Osteoblast (primary cell): ENCODE data around the gene CCDC8. TPM values are rescaled to one million over a fixed set of nuclear protein-coding genes. Genes with fewer than 3 reads are reported as not detected.

Experiments used
- DNase-seq: peaks from one replicate; pipeline ENCODE4 v3.0.0; 2011; ENCODE audit warnings: low spot score, mixed read lengths; ENCODE audit not compliant: insufficient read length; ENCODE audit errors: missing footprints
- H2AFZ ChIP-seq: 2 replicates; pipeline ENCODE4 v1.6.0; 2011; ENCODE audit warnings: mild to moderate bottlenecking, low read length
- H3K27ac ChIP-seq: 2 replicates; pipeline ENCODE4 v1.5.1; 2011; ENCODE audit warnings: mild to moderate bottlenecking, low read depth, low read length, moderate library complexity
- H3K27me3 ChIP-seq: 2 replicates; pipeline ENCODE4 v1.6.0; 2012; ENCODE audit warnings: mild to moderate bottlenecking, control low read depth, inconsistent platforms, low read length, moderate library complexity; ENCODE audit not compliant: insufficient read depth
- H3K36me3 ChIP-seq: 2 replicates; pipeline ENCODE4 v1.5.1; 2011; ENCODE audit warnings: mild to moderate bottlenecking, low read length, control low read depth, moderate library complexity; ENCODE audit not compliant: insufficient read depth
- H3K4me1 ChIP-seq: 2 replicates; pipeline ENCODE4 v1.5.1; 2011; ENCODE audit warnings: mild to moderate bottlenecking, low read length, control low read depth, moderate library complexity; ENCODE audit not compliant: insufficient read depth
- H3K4me2 ChIP-seq: 2 replicates; pipeline ENCODE4 v1.6.0; 2011; ENCODE audit warnings: mild to moderate bottlenecking, low read length; ENCODE audit not compliant: insufficient read depth
- H3K4me3 ChIP-seq: fragments of 200-600 bp; sonication (generic); 3 replicates; pipeline ENCODE4 v1.5.1; 2012; ENCODE audit warnings: mild to moderate bottlenecking, low read length, inconsistent platforms; ENCODE audit not compliant: insufficient read depth
- H3K79me2 ChIP-seq: 2 replicates; pipeline ENCODE4 v1.6.0; 2012; ENCODE audit warnings: mild to moderate bottlenecking, low read length, control low read depth, inconsistent platforms; ENCODE audit not compliant: insufficient read depth
- H3K9me3 ChIP-seq: 2 replicates; pipeline ENCODE4 v1.5.1; 2011; ENCODE audit warnings: low read depth, low read length, control low read depth
- H4K20me1 ChIP-seq: 2 replicates; pipeline ENCODE4 v1.6.0; 2012; ENCODE audit warnings: mild to moderate bottlenecking, low read length, control low read depth; ENCODE audit not compliant: insufficient read depth
- CTCF ChIP-seq: IDR thresholded peaks from 2 replicates; pipeline ENCODE4 v1.5.1; 2011; ENCODE audit warnings: mild to moderate bottlenecking, low read depth, low read length, moderate library complexity; ENCODE audit errors: extremely low read depth
- total RNA-seq: library from RNA; depleted of rRNA; stranded (reverse); fragments of >200 nt; gene quantifications from 2 replicates; pipeline ENCODE4 v1.2.3, GENCODE V29; 2012

Gene CCDC8
- total RNA-seq, 1 donor: 17.4 TPM

GRCh38 chr19:46372901-46373490 lies 40.4 kb downstream of the CCDC8 start:
- peaks cover 32% of the 10 kb centered on the region for H3K79me2 ChIP-seq
- H3K36me3 ChIP-seq: peaks cover 22% of the 10 kb centered on the region
- peak overlapping the region; percentile 66 for H3K4me2 ChIP-seq
- no peak for DNase-seq
- H2AFZ ChIP-seq: no peak overlapping the region
- H4K20me1 ChIP-seq: peaks cover 23% of the 10 kb centered on the region
- no peak for TF ChIP-seq CTCF
- H3K9me3 ChIP-seq: no peaks in the 10 kb centered on the region
- H3K4me1 ChIP-seq: peaks cover 34% of the 10 kb centered on the region
- H3K27me3 ChIP-seq: no peaks in the 10 kb centered on the region
- peak overlapping the region; percentile 85 for H3K27ac ChIP-seq
- no peak overlapping the region for H3K4me3 ChIP-seq

DNA sequence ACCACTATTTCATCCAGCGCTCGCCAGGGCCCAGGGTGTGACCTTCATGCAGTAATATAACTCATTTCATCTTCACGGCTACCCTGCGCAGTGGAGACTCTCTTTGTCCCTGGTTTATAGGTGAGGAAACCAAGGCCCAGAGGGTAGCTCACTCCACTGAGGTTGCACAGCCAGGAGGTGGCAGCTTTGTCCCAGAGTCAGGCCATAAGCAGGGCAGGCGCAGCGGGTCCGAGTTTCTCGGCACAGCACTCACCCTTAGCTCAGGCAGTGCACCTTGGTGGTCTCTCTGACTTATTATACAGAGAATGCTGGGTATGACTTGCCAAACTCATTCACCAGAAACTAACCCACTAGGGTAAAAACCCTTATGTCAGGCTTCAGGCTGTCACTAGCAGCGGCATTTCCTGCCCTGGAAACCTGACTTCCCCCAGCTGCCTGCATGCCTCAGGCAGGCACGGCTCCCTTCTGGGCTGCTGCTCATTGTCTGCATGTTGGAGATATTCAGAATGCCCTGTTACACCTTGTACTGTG lies 41.9 kb downstream of the CCDC8 start:
- Histone ChIP-seq H3K79me2 (peaks cover 43% of the 10 kb centered on the region), H4K20me1 (peaks cover 23% of the 10 kb centered on the region), H3K27me3 (no peaks in the 10 kb centered on the region), H3K4me3 (no peak overlapping the region), H3K27ac (no peak overlapping the region), H3K36me3 (peaks cover 18% of the 10 kb centered on the region), H3K4me2 (no peak overlapping the region), H3K9me3 (no peaks in the 10 kb centered on the region), H3K4me1 (peaks cover 27% of the 10 kb centered on the region), H2AFZ (no peak overlapping the region)
- no peak for DNase-seq
- no peak for TF ChIP-seq CTCF

DNA sequence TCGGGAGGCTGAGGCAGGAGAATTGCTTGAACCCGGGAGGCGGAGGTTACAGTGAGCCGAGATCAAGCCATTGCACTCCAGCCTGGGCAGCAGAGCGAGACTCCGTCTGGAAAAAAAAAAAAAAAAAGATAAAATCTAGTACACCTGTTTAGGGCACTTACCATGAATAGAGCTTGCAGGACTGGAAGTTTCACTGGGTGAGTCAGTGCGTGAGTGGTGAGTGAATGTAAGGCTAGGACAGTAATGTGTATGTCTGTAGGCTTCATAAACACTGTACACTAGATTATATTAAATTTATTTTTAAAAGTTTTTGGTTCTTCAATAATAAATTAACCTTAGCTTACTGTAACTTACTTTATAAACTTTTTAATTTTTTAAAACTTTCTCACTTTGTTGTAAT lies 43.5 kb downstream of the CCDC8 start:
- Histone ChIP-seq H3K9me3 (no peaks in the 10 kb centered on the region), H3K4me2 (no peak overlapping the region), H3K27me3 (no peaks in the 10 kb centered on the region), H2AFZ (no peak overlapping the region), H3K36me3 (peaks cover 12% of the 10 kb centered on the region), H3K79me2 (peaks cover 47% of the 10 kb centered on the region), H3K27ac (no peak overlapping the region), H3K4me3 (no peak overlapping the region), H4K20me1 (peaks cover 28% of the 10 kb centered on the region), H3K4me1 (peaks cover 27% of the 10 kb centered on the region)
- TF ChIP-seq CTCF: no peak
- no peak for DNase-seq

DNA sequence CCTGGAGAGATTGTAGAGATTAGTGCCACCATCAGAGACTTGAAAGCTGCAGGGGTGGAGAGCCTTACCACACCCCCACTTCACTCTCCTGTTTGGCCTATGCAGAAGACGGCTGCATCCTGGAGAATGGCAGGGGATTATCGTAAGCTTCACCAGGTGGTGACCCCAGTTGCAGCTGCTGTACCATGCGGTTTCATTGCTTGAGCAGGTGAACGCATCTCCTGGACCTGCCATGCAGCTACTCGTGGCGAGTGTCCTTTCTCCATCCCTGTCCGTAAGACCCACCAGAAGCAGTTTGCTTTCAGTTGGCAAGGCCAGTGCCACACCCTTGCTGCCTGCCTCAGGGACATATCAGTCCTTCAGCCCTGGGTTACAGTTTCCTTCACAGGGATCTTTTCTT lies 45.2 kb downstream of the CCDC8 start:
- H3K79me2 ChIP-seq: peaks cover 58% of the 10 kb centered on the region
- no peak for TF ChIP-seq CTCF

More for the DNA sequence above, 45.2 kb downstream of the CCDC8 start:
- Histone ChIP-seq H3K36me3 (peaks cover 19% of the 10 kb centered on the region), H3K4me2 (no peak overlapping the region), H2AFZ (no peak overlapping the region), H3K4me1 (peaks cover 15% of the 10 kb centered on the region), H4K20me1 (peaks cover 17% of the 10 kb centered on the region), H3K9me3 (no peaks in the 10 kb centered on the region), H3K4me3 (no peak overlapping the region), H3K27ac (no peak overlapping the region), H3K27me3 (no peaks in the 10 kb centered on the region)
- no peak for DNase-seq
